HG02973 (cell line): ENCODE measurements around the gene TIMM10B.

Experiments used
- ATAC-seq: cut with Tn5 transposase; IDR thresholded peaks from one replicate; pipeline ENCODE4 v1.9.1; 2021; ENCODE audit warnings: moderate library complexity; ENCODE audit not compliant: unreplicated experiment

Gene TIMM10B, protein sequence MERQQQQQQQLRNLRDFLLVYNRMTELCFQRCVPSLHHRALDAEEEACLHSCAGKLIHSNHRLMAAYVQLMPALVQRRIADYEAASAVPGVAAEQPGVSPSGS

DNA sequence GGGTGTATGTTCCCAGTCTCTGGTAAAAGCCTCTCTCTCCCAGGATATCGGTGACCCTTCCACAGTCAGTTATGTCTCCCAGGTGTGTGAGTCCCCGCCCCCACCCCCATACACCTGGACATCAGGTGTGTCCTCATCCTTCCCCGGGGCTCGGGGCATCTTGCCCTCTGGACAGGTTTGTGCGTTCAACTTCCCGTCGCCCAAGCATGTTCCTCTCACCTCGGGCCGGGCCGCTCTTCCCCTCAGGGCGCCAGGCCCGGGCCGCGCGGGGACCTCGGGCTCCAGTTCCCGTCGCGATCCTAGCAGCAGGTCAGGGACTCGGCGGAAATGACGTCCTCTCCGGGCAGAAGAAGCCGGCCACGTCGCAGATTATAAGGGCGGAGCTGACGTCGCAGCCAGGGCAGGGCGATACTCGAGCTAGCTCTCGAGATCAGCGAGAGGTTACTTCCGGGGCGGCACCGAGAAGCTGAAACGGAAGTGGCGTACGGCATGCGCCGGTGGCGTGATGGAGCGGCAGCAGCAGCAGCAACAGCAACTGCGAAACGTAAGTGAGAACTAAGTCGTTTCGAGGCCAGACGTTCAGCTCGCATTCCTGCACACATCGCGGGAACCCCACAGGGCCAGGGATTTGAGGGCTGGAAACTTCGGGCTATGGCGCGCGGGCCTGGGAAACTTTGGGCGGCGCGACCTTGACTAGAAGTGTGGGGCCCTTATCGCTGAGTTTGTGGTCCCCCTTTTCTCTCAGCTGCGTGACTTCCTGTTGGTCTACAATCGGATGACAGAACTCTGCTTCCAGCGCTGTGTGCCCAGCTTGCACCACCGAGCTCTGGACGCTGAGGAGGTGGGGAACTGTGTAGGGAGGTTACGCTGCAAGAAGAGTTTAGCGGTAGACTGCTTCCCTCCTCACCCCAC, at the start of gene TIMM10B, which contains the start of gene ARFIP2:
Gene TIMM10B, plus strand, starts transcription at position 490 of the 912 bp plus-strand sequence. Its CDS starts 16 bp downstream, at position 506.
Gene ARFIP2, minus strand, starts transcription at position 320 of the 912 bp plus-strand sequence. CDS start 910 bp downstream, outside the sequence.
- peak; percentile 98 for ATAC-seq

DNA sequence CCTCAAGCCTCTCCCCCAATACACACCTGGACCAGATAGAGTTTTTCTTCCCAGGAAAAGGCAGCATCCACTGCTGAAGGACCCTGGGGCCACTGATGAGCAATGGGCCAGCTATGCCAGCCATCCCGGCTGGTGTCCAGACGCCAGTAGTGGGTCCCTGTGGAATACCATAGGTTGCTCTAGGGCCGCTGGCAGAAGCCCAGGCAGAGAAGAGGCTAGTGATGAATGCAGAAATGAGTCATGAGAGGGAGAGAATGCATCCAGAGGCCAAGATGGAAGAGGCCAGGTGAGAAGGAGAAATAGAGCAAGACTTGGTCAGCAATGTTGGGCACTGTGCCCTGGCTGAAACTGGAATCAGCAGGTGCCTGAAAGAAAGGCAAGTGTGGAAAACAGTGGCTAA, 49.4 kb upstream of the TIMM10B start:
- no peak for ATAC-seq

DNA sequence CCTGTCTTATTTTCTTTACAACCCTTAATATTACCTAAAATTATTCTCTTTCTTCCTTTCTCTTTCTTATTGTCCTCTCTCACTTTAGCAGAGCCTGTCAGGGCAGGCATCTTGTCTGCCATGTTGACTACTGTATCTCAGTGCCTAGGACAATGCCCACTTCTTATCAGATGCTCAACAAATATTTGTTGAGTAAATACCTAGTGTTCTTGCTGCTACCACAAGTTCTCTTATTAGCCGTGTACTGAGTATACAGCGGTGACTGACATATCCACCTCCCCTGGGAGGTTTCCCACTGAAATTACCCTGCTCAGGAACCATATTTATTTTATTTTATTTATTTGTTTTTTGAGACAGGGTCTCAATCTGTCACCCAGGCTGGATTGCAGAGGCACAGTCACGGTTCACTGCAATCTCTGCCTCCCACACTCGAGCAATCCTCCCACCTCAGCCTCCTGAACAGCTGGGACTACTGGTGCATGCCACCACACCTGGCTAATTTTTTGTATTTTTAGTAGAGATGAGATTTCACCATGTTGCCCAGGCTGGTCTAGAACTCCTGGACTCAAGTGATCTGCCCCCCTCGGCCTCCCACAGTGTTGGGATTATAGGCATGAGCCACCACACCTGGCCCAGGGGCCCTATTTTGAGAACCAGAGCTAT, 47.2 kb upstream of the TIMM10B start:
- no peak for ATAC-seq

DNA sequence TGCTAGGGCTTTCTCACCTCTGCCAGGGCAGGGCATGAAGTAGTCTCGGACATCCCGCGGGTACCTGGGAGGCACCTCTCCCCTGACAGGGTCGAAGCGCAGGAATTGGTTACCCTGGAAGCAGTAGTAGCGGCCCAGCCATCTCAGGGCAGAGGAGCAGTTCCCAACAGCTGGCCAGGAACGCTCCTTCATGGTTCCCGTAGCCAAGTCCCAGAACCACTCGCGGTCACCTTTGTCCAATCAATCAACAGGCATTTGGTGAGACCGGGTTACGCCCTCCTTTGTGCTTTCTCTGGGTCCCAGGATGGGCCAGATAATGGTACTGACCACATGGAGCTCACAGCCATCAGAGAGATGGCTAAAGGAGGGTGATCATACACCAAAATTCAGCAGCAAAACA, 43.9 kb upstream of the TIMM10B start:
- ATAC-seq = no peak

DNA sequence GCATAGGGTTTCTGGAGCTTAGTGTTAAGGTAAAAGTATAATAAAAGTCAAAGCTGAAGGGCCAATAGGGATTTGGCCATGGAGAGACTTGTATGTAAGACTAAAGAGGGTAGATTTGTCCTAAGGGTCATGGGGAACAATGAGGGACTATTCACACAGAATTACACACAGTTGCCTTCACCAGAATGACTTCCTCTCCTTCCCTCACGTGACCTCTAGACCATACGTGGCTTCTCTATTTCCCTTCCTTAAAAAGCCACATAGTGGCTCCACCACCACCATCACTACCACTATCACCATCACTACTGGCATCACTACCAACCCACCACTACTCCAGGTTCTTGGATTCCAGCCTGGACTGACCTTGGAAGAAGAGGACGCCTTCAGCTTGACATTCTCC, 43.3 kb upstream of the TIMM10B start:
- no peak for ATAC-seq

DNA sequence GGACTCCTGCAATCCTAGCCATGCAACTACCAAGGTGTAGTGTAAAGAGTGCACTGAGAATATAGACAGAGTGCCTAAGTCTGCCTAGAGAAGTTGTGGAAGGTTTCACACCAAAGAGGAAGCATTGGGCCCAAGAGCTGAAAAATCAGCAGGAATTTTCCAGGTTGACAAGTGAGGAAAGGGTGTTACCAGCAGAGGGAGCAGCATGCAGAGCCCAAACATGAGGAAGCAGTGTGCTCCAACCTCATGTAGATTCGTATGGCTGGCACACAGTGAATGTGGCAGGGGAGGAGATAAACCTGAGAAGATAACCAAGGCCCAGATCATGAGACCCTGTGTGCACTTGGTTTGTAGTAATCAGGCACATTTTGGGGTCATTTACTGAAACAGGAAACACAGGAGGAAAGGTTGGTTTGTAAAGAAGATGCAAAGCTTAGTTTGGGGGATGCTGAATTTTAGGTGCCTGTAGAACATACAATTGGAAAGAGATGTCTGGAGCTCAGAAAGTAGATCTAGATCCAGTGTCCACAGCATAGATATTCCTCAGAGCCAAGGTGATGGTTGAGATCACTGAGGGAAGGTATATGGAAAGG, 42.2 kb upstream of the TIMM10B start:
- no peak for ATAC-seq

DNA sequence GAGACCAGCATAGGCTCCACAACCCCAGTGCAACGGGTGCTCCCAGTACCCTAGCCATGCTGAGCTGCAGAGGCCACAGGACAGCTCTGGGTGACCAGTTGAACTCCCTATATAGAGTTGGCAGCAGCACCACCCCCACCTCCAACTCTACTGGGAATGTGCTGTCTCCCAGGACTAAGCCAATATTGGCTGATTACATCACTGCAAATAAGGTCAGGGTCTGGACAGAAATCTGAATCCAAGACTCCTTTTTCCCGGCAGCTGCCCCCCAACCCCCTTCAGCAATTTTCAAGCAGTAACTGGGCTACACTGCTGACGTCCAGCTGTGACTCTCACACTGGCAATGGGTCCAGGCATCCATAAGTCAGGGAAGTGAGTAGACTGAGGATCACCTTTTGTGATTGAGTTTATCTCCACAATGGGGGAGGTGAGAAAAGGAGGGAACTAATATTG, 40.4 kb upstream of the TIMM10B start, which contains the start of gene HPX:
Gene HPX, minus strand, starts transcription at position 82 of the 453 bp plus-strand sequence. Its CDS starts 24 bp downstream, at position 58.
- no peak for ATAC-seq

DNA sequence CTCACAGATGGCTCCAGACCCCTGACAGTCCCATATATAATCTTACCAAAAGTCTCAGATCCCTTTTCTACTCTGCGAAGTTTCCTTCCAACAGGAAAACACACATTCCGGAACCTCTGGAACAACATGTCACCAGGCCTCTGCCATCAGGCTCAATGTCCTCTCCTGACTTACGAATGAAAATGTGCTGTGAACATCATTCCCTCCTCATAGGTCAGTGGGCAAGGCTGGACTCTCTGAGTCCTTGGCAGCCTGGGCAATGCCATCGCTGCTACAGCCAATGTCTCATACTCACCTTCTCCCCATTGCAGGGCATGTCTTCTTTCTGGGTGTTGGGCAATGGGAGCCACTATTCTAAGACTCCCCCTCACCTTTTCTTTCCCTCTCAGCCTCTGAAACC, 38.9 kb upstream of the TIMM10B start:
- no peak for ATAC-seq

DNA sequence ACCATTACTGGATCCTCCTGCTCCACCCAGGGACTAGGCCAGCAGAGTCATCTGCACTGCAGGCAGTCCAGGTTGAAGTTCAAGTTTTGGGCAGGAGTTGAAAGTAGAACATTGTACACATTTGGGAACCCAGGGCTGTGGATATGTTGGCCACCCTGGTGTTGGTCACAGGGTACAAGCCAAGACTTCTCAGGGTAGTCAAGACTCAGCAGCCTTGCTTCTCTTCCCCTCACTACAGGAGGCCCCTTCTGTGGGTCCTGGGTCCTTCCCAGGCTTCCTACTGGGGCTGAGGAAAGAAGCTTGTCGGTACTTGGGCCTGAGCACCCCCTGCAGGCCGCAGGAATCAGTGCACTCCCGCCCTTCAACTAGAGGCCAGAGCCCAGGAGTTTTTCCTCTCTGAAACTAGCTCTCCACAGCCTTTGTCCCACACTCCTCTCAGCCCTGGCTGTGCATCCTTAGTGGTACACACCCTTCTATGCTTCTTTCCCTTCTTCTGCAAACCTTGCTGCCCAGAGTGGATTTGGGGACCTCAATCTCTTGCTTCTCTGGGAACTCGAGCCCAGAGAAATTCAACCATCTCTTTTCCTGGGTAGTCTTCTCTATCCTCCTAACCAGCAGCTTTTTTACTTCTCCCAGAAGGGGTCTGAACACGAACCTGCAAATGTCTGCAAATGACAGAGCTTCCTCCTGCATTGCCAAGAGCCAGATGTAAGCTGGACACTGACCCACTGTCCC, 37.9 kb upstream of the TIMM10B start:
- ATAC-seq = peak; percentile 68

DNA sequence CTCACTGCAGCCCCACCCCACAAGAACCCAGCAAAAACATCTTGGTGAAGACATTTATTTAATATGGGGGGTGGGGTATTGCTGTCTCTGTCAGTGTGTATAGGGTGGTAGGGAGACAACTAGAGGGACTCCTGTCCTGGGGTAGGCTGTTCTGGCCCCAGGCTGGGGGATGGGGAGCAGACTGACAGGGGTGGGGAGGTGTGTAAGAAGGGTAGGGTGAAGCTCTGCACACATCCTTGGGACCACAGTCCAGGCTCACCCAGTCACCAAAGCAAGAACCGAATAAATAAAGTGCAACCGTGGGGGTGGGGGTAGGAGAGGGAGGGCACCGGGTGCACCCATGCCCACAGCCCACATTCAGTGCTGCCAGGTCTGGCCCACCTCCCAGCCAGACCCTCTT, 32.7 kb upstream of the TIMM10B start:
- ATAC-seq = no peak

DNA sequence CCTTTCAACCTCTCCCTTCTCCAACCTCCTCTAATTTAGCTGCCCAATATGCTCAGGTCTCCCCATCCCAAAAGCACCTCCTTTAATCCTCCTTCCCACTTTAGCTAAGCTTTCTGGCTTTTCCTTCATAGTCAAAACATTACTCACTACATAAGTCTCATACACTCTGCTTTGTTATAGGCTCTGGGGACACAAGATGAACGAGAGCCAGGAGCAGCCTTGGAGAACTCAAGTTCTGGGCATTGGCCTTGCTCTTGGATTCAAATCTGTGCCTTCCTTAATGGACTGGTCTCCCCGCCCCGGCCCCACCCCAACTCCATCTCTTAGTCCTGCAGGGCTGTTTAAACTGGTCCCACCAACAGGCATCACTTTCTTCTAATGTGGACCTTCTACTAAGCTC, 29.1 kb upstream of the TIMM10B start:
- no peak for ATAC-seq

DNA sequence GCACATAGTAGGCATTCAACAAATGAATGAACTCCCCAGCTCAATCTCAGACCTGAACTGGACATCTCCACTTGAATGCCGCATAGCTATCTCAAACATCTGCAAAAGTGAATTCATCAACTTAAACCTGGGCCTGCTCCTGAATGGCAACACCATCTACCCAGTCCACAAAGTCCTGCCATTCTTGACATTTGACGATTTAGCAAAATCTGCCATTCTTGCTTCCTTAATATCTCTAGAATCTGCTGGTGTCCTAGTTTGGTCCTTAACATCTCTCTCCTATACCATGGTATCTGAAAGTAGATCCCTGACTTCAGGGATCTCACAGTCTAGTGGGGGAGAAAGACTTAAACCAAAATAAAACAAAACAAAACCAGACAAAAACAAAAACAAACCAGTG, 28.1 kb upstream of the TIMM10B start:
- ATAC-seq = no peak

DNA sequence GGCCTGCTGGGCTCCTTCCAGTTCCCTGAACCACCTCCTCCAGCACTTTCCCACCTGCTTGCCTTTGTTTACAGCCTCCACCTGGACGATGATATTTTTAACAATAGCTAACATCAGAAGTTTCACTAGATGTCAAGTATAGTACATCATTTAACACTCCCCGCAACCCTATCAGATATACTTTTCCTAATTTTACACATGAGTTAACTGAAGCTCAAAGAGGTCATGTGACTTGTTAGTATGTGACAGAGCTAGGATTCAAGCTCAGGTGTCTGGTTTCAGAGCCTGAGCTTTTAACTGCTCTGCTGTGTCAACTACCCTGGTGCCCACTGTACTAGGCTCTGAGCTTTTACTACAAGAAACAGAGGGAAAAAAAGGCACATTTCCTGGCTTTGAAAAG, 26.2 kb upstream of the TIMM10B start:
- no peak for ATAC-seq

DNA sequence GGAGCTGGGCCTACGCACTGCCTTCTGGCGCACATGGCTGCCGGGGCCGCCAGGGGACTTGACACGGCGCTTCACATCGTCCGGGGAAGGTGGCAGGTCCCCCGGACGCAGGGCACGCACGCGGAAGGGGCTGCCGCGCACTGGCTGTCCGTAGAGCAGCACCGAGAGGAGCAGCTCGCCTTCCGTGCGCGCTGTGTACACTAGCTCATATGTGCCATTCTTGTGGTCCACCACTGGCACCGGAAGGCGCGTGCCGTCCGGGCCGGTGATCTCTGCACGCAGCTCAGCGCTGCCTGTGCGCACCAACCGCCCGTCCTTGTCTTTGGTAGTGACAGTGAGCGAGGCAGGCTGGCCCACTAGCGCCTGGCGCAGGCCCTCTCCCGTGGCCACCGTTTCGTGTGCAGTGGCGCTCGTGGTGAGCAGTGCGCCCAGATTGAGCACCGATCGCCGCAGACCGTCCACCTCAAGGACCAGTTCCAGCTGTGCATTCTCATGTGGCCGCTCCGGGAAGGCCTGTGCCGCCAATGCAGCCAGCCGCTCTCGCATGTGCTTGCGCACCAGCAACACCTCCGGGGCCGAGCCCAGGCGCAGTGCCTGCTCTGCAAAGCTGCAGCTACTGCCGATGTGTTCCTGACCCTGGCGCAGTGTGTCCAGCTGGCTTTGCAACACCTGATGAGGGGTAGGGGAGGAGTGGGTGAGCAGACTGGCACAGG, 24.8 kb upstream of the TIMM10B start:
- ATAC-seq = no peak

DNA sequence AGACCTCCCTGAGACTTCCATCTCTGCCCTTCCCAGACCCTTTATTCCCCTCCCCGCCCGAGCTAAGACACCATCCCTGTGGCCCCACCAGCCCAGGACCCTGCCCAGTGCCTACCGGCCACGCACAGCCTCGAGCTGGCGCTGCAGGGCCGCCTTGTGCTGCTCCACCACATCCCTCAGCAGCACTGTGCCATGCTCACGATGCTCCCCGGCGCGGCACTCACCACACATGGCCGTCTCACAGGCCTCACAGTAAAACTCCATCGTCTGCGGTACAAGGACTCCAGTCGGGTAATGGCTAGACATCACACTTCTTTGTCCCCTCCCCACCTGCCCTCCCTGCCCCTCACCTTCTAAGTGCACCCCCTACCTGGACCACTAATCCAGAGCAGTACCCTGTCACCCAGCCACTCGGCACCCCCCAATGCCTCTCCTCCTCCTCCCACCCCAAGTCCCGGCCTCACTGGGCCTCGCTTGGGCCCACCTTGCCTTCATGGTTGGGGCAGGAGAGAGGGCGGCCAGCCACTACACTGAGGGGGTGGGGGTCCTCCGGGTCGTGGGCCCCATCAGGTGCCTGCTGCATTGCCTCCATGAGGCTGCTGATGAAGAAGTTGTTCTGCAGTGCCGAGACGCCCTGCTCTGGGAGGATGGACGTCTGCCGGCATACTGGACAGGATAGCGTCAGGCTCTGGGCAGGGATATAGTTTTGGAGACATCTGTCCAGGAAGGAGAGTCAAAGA, 23.6 kb upstream of the TIMM10B start:
- no peak for ATAC-seq

DNA sequence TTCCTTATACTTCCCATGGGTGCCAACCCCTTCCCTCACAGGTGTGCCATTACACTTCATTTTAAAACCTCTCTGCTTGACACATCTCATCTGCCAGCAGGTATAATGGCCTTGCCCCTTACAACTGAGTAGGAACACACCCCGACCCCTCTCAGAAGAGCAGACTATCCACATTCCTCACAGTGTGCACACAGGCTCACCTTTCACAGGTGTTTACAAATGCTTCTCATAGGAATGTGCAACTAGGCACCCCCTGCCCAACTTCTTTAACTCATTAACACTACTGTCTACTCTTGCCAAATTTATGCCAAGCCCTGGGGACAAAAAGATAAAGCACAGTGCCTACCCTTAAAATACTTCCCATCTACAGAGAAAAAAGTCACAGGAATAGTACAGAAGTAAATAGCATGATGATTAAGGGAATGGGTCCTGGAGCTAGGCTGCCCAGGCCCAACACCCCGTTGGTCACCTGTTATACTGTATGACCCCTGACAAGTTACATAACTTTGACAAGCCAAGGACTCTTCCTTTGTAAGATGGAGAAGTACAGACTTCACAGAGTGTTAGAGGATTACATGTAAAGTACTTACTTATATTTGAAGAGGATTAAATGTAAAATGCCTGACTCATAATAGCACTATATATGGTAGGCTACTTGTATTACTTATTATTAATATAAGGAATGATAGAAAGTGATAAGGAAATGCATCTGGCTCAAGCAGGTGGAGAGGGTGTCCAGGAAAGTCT, 22.8 kb upstream of the TIMM10B start:
- ATAC-seq = no peak

DNA sequence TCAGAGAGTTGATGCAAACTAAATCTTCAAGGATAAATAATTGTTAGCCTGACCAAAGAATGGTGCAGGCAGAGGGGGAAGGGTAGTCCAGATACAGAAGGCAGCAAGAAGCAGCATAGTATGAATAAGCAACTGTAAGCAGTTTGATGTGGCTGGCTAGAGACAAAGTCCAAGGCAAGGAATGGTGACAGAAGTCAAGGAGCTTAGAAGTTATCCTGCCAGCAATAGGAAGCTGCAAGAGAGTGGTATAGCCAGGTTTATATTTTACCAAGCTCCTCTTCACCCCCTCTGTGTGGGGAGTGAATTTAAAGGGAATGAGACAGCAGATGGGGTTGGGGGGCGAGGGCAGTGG, 22.2 kb upstream of the TIMM10B start:
- no peak for ATAC-seq

DNA sequence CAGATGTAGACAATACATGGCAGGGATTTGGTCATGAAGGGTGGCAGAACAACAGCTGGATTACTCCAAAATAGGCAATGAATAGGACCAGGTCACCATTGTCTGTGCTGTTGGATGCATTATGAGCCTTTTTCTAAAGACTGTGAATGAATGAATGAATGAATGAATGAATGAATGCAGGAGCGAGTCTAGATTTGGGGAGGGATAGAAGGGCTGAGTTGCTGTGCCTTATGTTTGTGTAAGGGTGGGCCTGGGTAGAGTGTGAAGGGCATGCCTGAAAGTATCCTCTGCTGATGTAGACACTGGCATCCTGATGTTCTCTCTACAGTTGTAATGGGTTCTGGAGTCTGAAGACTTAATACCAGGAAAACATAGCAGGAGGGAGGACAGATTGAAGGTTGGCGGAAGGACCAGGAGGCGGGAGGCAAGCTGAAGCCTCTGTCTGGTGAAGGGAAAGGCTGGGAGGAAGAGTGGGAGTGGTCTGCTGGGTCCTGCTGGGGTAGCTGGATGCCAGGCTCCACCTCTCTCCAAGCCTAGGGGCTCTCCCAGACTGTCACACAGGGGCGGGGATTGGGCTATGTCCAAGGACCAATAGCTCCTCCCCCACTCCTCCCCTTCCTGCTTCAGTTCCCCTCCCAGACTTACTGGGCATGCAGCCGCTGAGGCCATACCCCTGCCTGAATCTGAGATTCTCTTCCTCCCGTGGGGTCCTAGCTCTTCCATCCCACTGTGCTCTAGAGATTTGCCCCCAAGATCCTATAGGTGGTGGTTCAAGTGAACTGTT, 12.4 kb upstream of the TIMM10B start:
- peak; percentile 68 for ATAC-seq
